ENCODE results near the gene LRP8.

The LRP8 gene

DNA sequence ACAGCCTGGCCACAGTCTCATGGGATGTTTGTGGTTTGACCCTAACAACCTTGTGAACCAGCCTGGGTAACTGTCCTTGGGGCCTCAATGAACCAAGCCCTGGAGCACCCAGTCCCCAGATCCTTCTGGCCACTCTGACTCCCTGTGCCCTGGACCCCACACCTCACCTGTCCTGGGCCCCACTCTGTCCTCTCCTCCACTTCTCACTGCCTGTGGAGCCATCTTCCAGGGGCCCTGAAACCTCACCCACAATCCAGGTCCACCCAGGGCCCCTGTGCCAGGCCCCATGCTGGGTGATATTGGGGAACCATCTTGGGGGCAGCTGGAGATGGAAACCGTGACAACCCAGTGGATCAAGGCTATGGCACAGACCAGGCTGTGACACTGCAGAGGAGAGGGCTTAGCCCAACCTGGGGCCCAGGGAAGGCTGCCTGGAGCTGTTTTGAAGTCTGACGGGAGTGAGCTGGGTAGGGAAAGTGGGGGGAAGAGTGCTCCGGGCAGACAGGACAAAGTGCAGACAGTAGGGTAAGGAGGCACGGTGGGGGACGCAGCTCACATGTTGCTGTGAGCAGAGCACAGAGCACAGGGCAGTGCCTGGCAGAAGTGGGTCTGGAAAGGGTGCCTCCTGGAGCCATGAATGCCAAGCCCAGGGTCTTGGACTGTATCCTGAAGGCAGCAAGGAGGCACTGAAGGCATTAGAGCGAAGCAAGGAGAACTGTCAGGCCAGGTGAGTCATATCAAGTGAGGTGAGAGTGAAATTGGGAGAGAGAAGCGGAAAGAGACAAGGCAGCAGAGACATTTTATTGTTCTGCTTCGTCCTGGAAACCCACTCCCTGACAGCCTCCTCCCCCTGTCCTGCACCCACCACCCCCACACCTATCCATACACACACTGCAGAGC is 12.1 kb upstream of the LRP8 start:
- no peak for DNase-seq (ENCODE audit: low read depth)

DNA sequence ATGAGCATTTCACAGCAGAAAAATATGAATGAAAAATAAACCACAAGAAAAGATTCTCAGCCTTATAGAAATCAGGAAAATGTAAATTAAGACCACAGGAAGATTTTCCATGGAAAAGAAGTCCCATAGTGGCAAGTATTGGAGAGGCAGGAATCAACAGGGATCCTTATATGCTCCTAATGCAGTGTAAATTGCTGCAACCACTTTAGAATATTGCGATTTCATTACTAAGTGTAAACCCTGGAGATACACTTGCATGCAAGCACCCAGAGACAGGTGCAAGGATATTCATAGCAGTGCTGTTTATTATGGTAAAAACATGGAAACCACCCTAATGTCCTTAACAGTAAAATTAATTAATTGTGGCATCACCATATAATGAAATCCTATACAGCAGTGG is 10.6 kb upstream of the LRP8 start:
- DNase-seq (ENCODE audit: low read depth): no peak

DNA sequence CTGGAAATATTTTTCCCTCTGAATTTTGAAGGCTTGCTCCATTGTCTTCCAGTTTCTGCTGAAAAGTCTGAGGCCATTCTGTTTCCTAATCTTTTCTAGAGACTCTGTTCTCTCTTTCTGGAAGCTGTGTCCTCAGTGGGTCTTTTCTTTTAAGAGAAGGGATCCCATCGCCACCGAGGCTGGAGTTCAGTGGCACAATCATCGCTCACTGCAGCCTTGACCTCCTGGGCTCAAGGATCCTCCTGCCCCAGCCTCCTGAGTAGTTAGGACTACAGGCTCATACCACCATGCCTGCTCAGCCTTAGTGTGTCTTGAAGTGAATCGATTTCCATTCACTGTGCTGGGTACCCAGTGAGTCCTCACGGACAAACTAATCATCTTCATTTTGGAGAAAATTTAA is 9.6 kb upstream of the LRP8 start:
- no peak for DNase-seq (ENCODE audit: low read depth)

DNA sequence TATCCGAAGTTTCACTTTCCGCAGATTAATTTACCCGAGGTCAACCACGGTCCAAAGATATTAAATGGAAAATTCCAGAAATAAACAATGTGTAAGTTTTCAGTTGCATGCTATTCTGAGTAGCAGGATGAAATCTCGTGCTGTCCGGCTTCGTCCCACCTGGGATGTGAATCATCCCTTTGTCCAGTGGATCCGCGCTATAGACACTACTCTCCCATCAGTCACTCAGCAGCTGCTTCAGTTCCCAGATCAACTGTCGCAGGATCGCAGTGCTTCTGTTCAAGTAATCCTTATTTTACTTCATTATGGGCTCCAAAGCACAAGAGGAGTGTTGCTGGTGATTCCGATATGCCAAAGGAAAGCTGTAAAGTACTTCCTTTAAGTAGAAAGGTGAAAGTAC is 8.3 kb upstream of the LRP8 start:
- DNase-seq (ENCODE audit: low read depth): no peak

DNA sequence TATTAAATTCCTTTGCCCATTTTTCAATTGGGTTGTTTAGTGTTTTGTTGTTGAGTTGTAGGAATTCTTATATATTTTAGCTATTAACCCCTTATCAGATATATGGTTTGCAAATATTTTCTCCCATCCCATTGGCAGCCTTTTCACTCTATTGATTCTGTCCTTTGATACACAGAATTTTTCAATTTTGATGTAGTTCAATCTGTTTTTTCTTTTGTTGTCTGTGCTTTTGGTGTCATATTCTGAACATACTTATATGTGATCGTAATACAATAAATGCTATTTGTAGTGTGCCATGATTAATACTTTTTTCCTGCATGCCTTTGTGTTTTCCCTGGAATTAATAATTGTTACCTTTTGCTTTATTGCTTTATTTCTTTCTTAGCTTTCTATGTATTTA is 7.8 kb upstream of the LRP8 start:
- DNase-seq (ENCODE audit: low read depth): no peak

DNA sequence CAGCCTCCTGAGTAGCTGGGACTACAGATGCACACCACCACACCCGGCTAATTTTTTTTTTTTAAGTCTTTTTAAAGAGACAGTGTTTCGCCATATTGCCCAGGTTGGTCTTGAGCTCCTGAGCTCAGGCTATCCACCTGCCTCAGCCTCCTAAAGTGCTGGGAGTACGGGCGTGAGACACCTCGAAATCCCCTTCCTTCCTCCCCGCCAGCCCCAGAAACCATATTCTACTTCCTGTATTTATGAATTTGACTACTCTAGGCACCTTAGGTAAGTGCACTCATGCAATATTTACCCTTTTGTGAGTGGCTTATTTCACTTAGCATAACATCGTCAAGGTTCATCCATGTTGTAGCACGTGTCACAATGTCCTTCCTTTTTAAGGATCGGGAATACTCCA is 6.9 kb upstream of the LRP8 start:
- no peak for DNase-seq (ENCODE audit: low read depth)

DNA sequence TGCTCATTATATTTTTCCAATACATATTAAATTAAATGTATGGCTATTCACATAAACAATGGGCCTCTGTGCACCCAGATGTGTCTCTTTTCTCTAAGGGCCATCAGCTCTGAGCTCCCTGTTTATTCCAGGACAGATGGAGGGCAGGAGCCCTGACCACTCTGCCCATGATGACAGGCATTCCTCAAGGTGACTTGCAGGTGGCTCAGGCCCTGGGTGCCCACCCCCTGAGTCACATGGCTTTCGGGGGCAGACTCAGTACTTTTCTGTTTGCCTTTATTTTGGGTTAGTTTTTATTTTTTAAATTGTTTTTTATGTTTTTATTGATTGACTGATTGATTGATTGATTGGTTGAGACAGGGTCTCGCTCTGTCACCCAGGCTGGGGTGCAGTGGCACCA is 6.4 kb upstream of the LRP8 start:
- no peak for DNase-seq (ENCODE audit: low read depth)

DNA sequence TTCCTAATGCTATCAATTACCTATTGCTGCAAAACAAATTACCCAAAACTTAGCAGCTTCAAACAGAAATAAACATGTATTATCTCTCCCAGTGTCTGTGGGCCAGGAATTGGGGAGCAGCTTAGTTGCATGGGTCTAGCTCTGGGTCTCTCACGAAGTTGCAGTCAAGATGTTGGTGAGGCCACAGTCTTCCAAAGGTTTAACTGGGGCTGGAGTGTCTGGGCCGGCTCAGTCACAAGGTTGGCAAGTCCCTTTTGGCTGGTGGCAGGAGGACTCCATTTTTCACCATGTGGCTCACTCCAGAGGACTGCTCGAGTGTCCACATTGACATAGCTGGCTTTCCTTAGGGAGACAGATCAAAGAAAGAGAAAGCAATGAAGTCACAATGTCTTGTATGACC is 5.0 kb upstream of the LRP8 start:
- DNase-seq (ENCODE audit: low read depth): no peak

DNA sequence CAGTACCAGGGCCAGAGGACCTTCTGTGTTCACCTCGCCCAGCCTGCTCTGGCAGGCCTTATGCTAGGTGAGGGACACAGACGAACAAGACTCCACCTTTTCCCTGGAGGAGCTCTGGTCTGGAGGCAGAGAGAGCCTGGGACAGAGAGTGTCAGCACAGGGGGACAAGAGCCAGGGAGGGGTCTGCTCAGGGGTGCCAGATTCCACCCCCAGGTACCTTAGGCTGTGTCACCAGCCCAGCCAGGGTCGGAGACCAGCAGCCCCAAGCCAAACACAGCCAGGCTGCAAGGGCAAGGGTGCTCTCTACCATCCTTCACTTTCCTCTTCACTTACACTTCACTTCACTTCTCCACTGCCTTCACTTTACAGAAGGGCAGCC is 4.3 kb upstream of the LRP8 start:
- no peak for DNase-seq (ENCODE audit: low read depth)

DNA sequence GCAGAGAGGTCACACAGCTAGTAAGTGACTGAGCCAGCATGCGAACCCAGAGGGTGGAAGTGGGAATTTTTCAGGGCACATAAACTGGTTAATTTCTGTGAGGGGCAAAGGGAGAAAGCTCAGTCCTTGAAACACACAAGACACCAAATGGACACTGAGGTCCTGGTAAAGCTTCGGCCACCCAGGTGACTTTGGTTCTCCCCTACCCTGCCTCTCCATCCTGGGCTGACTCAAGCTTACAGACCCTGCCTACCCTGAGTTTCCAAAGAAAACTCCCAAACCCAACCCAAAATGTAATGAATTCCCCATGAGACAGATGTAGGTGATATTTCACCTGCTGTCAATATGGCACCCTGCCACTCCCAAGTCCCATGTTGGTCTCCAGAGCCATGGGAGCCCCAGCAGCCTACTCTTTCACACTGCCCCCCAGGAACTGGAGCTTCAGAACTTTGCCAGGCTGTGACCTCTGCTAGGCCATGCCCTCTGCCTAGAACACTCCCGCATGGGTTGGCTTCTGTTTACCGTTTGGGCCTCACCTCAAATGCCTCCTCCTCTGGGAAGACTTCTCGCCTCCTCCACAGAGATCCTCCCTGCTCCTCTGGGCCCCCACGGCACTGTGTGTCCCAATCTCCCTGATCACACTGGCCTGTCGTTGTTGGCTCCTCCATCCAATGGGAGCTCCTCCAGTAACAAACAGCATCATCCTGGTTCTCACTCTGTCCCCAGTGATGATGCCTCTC is 3.7 kb upstream of the LRP8 start:
- no peak for DNase-seq (ENCODE audit: low read depth)

DNA sequence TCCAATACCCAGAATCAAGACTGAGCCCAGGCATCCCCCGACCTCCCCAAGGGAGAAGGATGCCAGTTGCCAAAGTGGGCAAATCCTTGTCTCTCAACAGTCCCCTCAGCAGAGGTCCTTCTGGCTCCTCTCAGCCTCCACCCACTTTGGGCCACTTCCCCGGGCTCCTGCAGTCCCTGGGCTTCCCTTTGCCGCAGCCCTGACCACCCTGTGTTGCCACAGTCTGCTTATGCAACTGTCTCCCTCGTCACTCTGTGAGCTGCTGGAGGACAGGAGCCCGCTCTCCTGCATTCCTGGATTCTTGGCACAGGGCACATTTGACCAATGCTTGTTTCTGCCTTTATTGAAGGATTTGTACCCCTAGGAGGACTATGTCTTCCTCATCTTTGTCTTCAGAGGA is 2.9 kb upstream of the LRP8 start:
- DNase-seq (ENCODE audit: low read depth): no peak

DNA sequence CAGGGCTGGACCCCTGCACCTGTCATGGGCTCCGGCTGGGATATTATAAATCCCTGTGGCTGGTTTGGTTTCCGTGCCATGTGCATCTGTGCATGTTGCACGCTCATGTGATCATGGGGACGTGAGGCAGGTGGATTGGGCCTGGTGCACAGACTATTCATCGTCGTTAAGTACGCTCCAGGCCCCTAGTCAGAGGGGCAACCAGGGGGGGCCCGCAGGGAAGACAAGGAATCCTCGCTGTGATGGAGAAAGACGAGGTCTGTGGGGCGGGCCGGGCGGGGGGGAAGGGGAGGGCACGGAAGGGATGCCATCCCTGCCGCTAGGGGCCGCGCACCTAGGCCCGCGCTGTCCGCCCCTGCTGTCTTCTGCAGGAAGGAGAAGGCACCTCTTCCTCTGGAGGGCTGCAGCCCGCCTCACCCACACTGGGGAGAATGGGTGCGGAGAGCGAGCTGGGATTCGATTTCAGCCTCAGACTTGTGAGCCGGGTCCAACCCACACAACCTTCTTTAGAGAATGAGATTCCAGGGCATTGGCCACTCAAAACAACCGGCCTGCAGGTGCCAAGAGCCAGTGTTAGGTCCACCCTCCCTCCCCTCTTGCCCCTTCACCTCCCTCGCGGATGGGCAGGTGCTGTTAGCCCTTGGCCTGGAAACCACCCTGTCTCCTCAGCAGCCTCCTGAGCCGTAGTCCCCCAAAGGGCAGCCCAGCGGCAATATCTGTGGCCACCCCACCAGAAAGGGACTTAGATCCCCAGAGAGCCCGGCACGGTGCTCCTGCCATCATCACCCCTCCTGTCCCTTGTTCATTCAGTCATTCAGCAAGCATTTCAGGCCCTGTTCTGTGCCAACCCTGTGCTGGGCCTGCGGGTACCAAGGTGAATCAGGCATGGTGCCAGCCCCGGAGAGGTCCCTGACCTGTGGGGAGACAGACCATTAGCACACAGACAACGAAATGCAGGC is 950 bp upstream of the LRP8 start:
- no peak for DNase-seq (ENCODE audit: low read depth)

DNA sequence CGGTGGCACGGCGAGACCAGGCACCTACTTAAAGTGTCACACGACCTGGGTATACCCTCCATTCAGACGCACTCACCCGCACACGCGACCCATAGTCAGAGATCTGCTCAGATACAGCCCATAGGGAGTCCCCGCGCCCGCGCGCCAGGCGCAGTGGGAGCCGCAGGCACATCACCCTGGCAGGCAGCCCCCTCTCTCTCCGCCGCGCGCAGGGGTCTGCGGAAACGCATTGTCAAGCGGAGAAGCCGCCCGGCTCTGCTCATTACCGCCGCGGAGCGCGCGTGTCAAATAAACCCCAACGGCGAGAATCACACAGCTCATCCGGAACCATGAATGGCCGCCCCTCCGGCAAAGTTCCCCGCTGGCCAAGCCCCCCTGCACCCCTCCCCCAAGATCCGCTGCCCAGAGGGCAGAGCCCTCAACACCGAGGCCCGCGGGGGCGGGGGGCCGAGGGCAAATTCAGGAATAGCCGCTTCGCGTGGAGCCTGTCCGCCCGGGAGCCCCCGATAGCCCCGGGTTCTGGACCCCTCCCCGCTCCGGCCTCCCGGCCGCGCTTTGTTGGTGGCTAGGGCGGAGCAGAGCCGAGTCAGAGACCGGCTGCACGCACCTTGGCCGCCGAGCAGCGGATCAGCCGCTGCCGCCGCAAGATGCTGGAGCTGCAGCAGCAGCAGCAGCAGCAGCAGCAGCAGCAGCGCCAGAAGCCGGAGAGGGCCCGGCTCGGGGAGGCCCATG is 522 bp downstream of the LRP8 start:
- no peak for DNase-seq (ENCODE audit: low read depth)

DNA sequence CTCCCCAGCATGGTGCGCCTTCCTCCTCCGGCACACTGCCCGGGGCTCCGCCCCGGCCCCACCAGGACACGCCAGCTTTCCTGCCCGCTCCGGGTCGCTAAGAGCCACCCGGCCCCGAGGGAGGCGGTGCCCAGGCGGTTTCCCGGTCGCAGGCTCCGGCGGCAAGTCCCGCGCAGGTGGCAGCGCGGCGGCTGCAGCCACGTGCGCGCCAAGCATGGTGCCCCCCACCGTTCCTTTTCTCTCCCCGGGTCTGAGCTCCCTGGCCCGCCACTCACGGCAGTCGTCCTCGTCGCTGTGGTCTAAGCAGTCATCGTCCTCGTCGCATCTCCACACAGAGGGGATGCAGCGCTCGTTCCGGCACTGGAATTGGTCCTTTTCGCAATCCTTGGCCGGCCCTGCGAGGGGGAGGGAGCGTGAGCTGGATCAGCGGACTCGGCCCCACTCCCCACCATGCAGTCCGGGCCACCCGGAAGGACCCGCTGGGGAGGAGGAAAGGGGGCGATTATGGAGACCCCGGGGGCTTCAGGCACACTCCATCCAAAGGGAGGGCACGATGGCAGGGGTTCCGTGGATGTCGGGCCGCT is 1.2 kb downstream of the LRP8 start:
- DNase-seq (ENCODE audit: low read depth): no peak

DNA sequence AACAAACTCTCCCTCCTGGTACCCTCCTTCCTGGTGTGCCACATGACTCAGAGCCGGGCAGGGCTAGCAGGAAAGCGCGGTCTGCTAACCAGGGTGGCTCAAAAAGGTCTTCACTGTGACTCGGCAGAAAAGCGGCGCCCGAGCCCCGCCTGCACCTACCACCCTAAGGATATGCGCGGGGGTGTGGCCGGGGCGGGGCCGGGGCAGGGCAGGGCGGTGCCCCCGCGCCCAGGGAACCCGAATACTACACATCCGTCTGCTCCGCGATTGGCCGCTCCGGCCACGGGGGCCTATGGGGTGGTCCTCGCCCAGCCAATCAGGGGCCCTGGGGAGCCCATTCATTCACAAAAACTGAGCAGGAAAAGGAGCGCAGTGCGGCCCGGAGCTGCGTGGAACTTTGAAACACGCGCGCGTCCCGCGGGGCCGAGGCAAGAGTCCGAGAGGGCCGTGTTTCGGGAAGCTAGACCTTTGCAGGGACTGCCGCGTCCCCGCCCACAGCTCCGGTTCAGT is 1.7 kb downstream of the LRP8 start:
- peak; percentile 75 for DNase-seq (ENCODE audit: low read depth)

DNA sequence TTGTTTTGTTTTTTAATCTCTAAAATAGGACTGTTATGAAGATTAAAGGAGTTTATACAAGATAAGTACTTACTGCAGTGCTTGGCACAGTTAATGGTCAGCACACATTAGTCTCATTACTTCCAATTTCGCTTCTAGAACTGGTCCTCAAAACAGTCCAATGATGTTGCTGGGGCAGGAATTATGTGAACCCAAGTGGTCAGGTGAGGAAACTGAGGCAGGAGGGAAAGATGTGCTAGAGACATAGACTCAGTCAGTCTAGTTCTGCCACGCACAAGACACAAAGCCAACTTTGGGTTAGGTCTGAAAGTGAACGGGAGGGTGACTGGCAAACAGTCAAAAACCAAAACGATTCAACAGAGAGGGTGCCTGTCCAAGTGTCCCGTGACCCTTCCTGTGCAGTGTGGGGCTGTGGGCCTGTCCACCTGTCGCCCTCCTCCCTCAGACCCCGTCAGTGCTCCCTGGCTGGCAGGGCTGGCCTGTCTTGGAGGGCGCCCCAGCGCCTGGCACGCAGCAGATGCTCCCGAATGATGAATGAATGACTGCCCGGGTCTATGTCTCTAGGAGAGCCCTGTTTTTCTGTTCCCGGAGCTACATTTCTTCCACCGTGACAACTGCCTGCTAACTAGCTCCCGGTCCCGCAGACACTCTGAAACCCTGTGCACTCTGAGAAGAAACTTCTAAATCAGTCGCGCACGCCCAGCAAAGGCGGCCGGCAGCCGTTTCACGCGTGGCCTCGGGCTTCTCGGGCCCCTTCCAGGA is 2.4 kb downstream of the LRP8 start:
- no peak for DNase-seq (ENCODE audit: low read depth)

DNA sequence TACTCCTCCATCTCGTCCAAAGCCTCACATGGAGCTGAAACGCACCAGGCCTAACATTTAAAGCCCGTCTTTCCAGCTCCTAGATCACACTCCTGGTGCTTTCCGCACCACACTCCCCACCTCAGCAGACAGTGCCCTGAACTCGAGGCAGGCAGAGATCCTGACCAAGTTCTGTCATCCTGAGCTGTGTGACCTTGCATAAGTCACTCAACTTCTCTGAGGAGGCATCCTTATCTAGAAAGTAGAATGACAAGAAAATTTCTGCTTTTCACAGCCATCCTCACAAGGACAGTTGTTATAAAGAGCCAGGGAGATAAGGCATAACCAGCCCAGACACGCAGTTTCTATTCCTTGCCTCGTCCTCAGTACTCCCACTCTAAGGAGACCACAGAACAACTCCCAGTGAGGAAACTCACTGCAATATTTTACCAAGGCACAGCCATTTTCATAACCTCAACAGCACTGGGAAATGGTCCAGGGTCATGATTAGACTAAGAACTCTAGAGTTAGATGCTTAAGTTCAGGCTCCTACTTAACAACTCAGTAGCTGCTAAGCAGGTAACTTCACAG is 3.1 kb downstream of the LRP8 start:
- DNase-seq (ENCODE audit: low read depth): no peak

DNA sequence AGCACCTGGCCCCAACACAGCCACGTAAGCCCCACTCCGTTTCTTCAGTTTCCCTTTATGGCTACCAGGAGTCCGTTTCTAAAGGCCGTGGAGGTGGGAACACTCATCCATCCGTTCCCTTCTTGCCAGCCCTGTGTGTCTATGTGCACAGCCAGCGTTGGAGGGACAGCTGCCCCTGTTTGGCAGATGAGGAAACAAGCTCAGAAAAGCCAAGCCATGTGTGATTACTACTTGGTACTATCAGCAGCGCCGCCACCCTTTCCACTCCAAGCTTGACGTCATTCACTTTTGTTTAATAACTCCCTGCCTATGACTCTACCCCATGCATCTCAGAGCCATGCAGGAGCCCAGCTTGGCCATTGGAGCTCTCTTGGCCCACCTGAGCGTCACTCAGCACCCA is 3.5 kb downstream of the LRP8 start:
- no peak for DNase-seq (ENCODE audit: low read depth)

DNA sequence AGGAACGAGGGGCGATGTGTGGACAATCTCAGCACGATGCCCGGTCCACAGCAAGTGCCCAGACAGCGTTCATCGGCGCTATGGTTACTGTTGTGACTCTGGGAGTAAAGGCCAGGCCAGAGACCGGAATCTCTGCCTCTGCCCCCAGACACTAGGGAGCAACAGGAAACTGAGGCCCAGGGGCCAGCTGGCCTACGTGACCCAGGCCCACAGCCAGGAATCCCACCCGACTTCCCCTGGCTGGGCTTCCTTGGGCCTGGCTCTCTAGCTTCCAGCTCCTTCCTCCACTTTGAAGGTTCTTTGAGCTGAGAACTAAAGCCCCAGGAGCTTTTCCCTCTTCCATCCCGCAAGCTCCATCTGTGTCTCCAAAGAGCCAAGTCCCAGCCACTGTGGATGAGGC is 4.6 kb downstream of the LRP8 start:
- no peak for DNase-seq (ENCODE audit: low read depth)

Data from stimulated activated CD8-positive, alpha-beta memory T cell treated with anti-CD3 and anti-CD28 coated beads, Interleukin-15, amount 100 ng/mL, for 1 hour (primary cell).